ENCODE data around the gene CDKL2.

- TF ChIP-seq, protein P1, sequence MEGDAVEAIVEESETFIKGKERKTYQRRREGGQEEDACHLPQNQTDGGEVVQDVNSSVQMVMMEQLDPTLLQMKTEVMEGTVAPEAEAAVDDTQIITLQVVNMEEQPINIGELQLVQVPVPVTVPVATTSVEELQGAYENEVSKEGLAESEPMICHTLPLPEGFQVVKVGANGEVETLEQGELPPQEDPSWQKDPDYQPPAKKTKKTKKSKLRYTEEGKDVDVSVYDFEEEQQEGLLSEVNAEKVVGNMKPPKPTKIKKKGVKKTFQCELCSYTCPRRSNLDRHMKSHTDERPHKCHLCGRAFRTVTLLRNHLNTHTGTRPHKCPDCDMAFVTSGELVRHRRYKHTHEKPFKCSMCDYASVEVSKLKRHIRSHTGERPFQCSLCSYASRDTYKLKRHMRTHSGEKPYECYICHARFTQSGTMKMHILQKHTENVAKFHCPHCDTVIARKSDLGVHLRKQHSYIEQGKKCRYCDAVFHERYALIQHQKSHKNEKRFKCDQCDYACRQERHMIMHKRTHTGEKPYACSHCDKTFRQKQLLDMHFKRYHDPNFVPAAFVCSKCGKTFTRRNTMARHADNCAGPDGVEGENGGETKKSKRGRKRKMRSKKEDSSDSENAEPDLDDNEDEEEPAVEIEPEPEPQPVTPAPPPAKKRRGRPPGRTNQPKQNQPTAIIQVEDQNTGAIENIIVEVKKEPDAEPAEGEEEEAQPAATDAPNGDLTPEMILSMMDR (IDR thresholded peaks at IDR 0.05), result no peak
- no peak for TF ChIP-seq POLR2A (IDR thresholded peaks at IDR 0.05)
Observed at GRCh38 chr4:75621715-75622114, 8.6 kb downstream of the CDKL2 start.

Data from uterus (tissue), 2 donors.